Measurements from ENCODE around the gene DIAPH1.

DIAPH1 gene

DNA sequence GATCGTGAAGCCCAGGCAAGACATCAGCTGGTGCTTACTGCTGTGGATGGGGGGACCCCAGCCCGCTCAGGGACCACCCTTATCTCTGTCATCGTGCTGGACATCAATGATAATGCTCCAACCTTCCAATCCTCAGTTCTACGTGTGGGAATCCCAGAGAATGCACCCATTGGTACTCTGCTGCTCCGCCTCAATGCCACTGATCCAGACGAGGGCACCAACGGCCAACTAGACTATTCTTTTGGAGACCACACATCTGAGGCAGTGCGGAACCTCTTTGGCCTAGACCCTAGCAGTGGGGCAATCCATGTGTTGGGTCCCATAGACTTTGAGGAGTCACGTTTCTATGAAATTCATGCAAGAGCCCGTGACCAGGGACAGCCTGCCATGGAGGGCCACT lies 129.0 kb downstream of the DIAPH1 start:
- Mint-ChIP-seq H3K36me3 (no peaks in the 10 kb centered on the region), H3K4me1 (ENCODE audit: low read depth) (peaks cover 15% of the 10 kb centered on the region), H3K9me3 (ENCODE audit: low read depth) (no peaks in the 10 kb centered on the region), H3K4me3 (no peak overlapping the region), H3K27ac (no peak overlapping the region), H3K27me3 (peaks cover 47% of the 10 kb centered on the region)

DNA sequence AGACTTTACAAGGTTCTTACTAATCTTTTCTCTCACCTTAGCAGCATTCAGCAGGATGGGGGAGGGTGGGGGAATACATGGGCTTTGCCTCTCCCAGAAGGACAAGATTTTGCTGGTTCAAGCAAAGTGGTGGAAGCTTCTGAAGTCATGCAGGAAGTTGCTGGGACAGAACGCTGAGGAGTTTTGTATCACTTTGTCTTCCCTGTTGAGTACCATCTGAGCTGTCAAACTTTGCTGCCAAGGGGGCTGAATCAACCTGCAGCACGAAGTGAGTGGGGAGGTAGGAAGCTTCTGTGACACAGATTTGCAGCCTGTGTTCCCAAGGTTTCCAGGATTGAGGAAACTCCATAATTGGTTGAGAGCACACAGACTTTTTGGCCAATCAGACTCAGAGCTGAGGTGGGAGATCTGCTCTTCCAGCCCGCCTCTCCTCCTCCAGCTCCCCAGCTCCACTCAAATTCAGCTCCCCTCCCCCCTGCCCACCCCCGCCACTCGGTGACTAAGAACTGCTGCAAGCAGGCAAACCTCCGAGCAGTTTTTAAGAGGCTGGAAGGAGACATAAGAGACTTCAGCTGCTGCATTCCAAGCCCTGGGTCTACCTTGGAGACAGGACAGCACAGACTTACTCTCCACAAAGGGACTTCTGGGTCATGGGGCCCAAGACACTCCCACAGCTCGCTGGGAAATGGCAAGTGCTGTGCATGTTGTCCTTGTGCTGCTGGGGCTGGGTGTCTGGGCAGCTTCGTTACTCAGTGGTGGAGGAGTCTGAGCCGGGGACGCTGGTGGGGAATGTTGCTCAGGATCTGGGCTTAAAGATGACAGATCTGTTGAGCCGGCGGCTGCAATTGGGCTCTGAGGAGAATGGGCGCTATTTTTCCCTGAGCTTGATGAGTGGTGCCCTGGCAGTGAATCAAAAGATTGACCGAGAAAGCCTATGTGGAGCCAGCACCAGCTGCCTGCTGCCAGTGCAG lies 129.9 kb downstream of the DIAPH1 start, which contains the start of gene PCDHGC5:
Gene PCDHGC5, plus strand, starts transcription at position 491 of the 971 bp plus-strand sequence. Its CDS starts 160 bp downstream, at position 651.
- Mint-ChIP-seq H3K36me3 (no peaks in the 10 kb centered on the region), H3K4me3 (no peak within 1 kb of the TSS), H3K27me3 (peaks cover 52% of the 10 kb centered on the region), H3K4me1 (ENCODE audit: low read depth) (peaks cover 21% of the 10 kb centered on the region), H3K9me3 (ENCODE audit: low read depth) (no peaks in the 10 kb centered on the region), H3K27ac (no peak within 1 kb of the TSS)

GRCh38 chr5:141487131-141487530 lies 131.7 kb downstream of the DIAPH1 start:
- peaks cover 66% of the 10 kb centered on the region for H3K27me3 Mint-ChIP-seq
- H3K36me3 Mint-ChIP-seq, result no peaks in the 10 kb centered on the region
- H3K4me1 Mint-ChIP-seq (ENCODE audit: low read depth), result peaks cover 14% of the 10 kb centered on the region
- no peak overlapping the region for H3K27ac Mint-ChIP-seq
- no peaks in the 10 kb centered on the region for H3K9me3 Mint-ChIP-seq (ENCODE audit: low read depth)
- no peak overlapping the region for H3K4me3 Mint-ChIP-seq

GRCh38 chr5:141486091-141486490 lies 132.7 kb downstream of the DIAPH1 start:
- no peak overlapping the region for H3K27ac Mint-ChIP-seq
- peaks cover 66% of the 10 kb centered on the region for H3K27me3 Mint-ChIP-seq
- peaks cover 11% of the 10 kb centered on the region for H3K4me1 Mint-ChIP-seq (ENCODE audit: low read depth)
- no peak overlapping the region for H3K4me3 Mint-ChIP-seq
- no peaks in the 10 kb centered on the region for H3K9me3 Mint-ChIP-seq (ENCODE audit: low read depth)
- no peaks in the 10 kb centered on the region for H3K36me3 Mint-ChIP-seq

GRCh38 chr5:141485321-141486055 lies 133.3 kb downstream of the DIAPH1 start:
- H3K36me3 Mint-ChIP-seq, result no peaks in the 10 kb centered on the region
- H3K27ac Mint-ChIP-seq, result no peak overlapping the region
- H3K4me3 Mint-ChIP-seq, result peak overlapping the region; percentile 68
- peaks cover 60% of the 10 kb centered on the region for H3K27me3 Mint-ChIP-seq
- H3K4me1 Mint-ChIP-seq (ENCODE audit: low read depth), result peaks cover 11% of the 10 kb centered on the region
- no peaks in the 10 kb centered on the region for H3K9me3 Mint-ChIP-seq (ENCODE audit: low read depth)

DNA sequence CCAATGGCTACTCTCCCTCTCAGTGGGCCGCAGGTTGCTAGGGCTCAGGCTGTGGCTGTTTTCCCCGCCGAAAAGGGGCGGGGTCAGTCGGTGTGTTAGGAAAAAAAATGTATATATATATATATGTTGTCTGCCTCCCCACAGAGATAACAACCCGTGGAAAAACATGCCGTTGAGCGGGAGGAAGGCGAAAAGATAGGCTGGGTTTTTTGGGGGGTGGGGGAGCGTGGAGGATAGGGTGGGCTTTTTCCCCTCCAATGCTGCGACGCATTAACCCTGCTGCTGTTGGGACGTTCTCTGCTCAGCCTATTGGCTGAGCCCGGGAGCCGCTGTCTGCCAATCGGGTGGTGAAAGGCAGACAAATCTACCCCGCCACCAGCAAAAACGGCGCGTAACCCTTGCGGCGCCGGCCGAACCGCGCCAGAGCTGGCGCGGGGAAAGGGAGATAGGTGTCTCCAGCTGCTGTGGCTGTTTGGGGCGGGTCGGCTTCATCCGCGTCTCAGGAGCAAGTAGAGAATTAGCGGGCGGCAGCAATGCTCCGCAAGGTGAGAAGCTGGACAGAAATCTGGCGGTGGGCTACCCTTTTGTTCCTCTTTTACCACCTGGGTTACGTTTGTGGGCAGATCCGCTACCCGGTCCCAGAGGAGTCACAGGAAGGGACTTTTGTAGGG lies 134.0 kb downstream of the DIAPH1 start, which contains the start of gene PCDHGC4:
Gene PCDHGC4, plus strand, starts transcription at position 390 of the 671 bp plus-strand sequence. Its CDS starts 144 bp downstream, at position 534.
- no peaks in the 10 kb centered on the region for H3K9me3 Mint-ChIP-seq (ENCODE audit: low read depth)
- no peaks in the 10 kb centered on the region for H3K36me3 Mint-ChIP-seq
- H3K27me3 Mint-ChIP-seq, result peaks cover 59% of the 10 kb centered on the region
- peak within 1 kb of the TSS; percentile 68 for H3K4me3 Mint-ChIP-seq
- no peak within 1 kb of the TSS for H3K27ac Mint-ChIP-seq
- peaks cover 11% of the 10 kb centered on the region for H3K4me1 Mint-ChIP-seq (ENCODE audit: low read depth)

DNA sequence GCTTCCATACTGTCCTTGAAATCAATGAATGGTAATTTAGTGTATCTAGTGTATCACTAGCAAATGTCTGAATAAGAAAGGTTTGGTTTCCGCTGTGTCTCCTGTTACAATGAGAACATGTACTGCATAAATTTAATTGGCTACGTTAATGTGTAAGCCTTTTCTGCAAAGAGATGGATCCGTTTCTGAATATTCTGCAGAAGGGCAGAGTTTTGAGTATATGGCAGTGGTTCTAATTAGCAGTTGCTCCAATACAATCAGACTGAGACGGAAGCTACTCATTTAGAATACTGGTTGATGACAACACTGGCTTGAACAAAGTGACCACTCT lies 134.5 kb downstream of the DIAPH1 start:
- H3K9me3 Mint-ChIP-seq (ENCODE audit: low read depth), result no peaks in the 10 kb centered on the region
- peak overlapping the region; percentile 68 for H3K4me3 Mint-ChIP-seq
- H3K27ac Mint-ChIP-seq, result no peak overlapping the region
- peaks cover 11% of the 10 kb centered on the region for H3K4me1 Mint-ChIP-seq (ENCODE audit: low read depth)
- no peaks in the 10 kb centered on the region for H3K36me3 Mint-ChIP-seq
- H3K27me3 Mint-ChIP-seq, result peaks cover 59% of the 10 kb centered on the region

- no peaks in the 10 kb centered on the region for H3K9me3 Mint-ChIP-seq (ENCODE audit: low read depth)
- H3K36me3 Mint-ChIP-seq, result no peaks in the 10 kb centered on the region
- H3K27me3 Mint-ChIP-seq, result peaks cover 56% of the 10 kb centered on the region
- peaks cover 11% of the 10 kb centered on the region for H3K4me1 Mint-ChIP-seq (ENCODE audit: low read depth)
- peak overlapping the region; percentile 68 for H3K4me3 Mint-ChIP-seq
- no peak overlapping the region for H3K27ac Mint-ChIP-seq
Measured at GRCh38 chr5:141483902-141484301, 134.9 kb downstream of the DIAPH1 start.

DNA sequence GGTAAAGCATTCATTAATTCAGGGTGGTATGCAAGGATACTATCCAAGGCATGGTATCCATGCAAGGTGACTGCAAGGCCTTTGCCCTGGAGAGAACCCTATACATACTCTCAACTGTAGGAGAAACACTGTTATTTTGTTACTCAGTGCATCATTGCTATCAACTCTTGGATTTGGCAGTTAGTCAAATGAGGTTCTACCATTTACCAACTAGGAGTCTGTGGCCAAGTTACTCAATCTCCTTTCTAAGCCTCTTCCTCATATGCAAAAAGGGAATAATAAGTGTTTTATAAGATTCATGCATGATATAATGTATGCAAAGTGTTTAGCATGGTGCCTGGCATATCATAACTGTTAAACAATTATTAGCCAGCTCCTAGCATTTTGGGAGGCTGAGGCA lies 139.0 kb downstream of the DIAPH1 start:
- no peaks in the 10 kb centered on the region for H3K9me3 Mint-ChIP-seq (ENCODE audit: low read depth)
- H3K4me1 Mint-ChIP-seq (ENCODE audit: low read depth), result peaks cover 30% of the 10 kb centered on the region
- no peak overlapping the region for H3K27ac Mint-ChIP-seq
- no peaks in the 10 kb centered on the region for H3K36me3 Mint-ChIP-seq
- H3K27me3 Mint-ChIP-seq, result peaks cover 63% of the 10 kb centered on the region
- no peak overlapping the region for H3K4me3 Mint-ChIP-seq

- H3K4me3 Mint-ChIP-seq, result no peak overlapping the region
- no peak overlapping the region for H3K27ac Mint-ChIP-seq
- H3K36me3 Mint-ChIP-seq, result no peaks in the 10 kb centered on the region
- H3K27me3 Mint-ChIP-seq, result peaks cover 53% of the 10 kb centered on the region
- no peaks in the 10 kb centered on the region for H3K9me3 Mint-ChIP-seq (ENCODE audit: low read depth)
- H3K4me1 Mint-ChIP-seq (ENCODE audit: low read depth), result peaks cover 25% of the 10 kb centered on the region
Measured at GRCh38 chr5:141478321-141478945, 140.4 kb downstream of the DIAPH1 start.

- H3K4me1 Mint-ChIP-seq (ENCODE audit: low read depth), result peaks cover 25% of the 10 kb centered on the region
- H3K9me3 Mint-ChIP-seq (ENCODE audit: low read depth), result no peaks in the 10 kb centered on the region
- no peak overlapping the region for H3K4me3 Mint-ChIP-seq
- H3K27ac Mint-ChIP-seq, result no peak overlapping the region
- no peaks in the 10 kb centered on the region for H3K36me3 Mint-ChIP-seq
- peaks cover 49% of the 10 kb centered on the region for H3K27me3 Mint-ChIP-seq
Measured at GRCh38 chr5:141477815-141478214, 141.0 kb downstream of the DIAPH1 start.

GRCh38 chr5:141477044-141477575 lies 141.7 kb downstream of the DIAPH1 start:
- no peak overlapping the region for H3K27ac Mint-ChIP-seq
- peaks cover 44% of the 10 kb centered on the region for H3K27me3 Mint-ChIP-seq
- peaks cover 25% of the 10 kb centered on the region for H3K4me1 Mint-ChIP-seq (ENCODE audit: low read depth)
- H3K4me3 Mint-ChIP-seq, result peak overlapping the region; percentile 94
- H3K9me3 Mint-ChIP-seq (ENCODE audit: low read depth), result no peaks in the 10 kb centered on the region
- no peaks in the 10 kb centered on the region for H3K36me3 Mint-ChIP-seq

- no peak overlapping the region for H3K27ac Mint-ChIP-seq
- H3K27me3 Mint-ChIP-seq, result peaks cover 42% of the 10 kb centered on the region
- H3K4me3 Mint-ChIP-seq, result peak overlapping the region; percentile 94
Measured at GRCh38 chr5:141476132-141476911, 142.5 kb downstream of the DIAPH1 start.

More at GRCh38 chr5:141476132-141476911, 142.5 kb downstream of the DIAPH1 start:
- H3K4me1 Mint-ChIP-seq (ENCODE audit: low read depth), result peaks cover 25% of the 10 kb centered on the region
- H3K9me3 Mint-ChIP-seq (ENCODE audit: low read depth), result no peaks in the 10 kb centered on the region
- no peaks in the 10 kb centered on the region for H3K36me3 Mint-ChIP-seq
